ENCODE results near the gene CDH10. TPM values are rescaled to one million over a fixed set of nuclear protein-coding genes. Genes with fewer than 3 reads are reported as not detected.

The CDH10 gene
- 1 to 10 TPM in 1 of 10 donors, under 1 TPM in 9; 0.16 to 1.3 (median 0.39) TPM for polyA plus RNA-seq (ENCODE audit: insufficient read length in 10 of 10)
- long read RNA-seq, donor 1 = 0 reads
- long read RNA-seq, donor 2 = 0 reads
- long read RNA-seq, donor 3 = 0 reads
- long read RNA-seq, donor 4 = 0 reads
- long read RNA-seq, donor 5 = 0 reads
- long read RNA-seq, donor 6 = 0 reads
- long read RNA-seq, donor 7 = 0 reads
- long read RNA-seq, donor 8, partial matches to known transcripts = 0 of 1 reads
- long read RNA-seq, donor 8, other reads (novel, unspliced or antisense) = 0 of 1 reads
- long read RNA-seq, donor 9 = 0 reads

GRCh38 chr5:24644761-24645160, at the start of gene CDH10:
Gene CDH10 (minus strand): TSS chr5:24644978. CDS start chr5:24593490, 51,488 bp downstream.
- peak in 2 of 3 donors; percentile 63 to 80 for DNase-seq

DNA sequence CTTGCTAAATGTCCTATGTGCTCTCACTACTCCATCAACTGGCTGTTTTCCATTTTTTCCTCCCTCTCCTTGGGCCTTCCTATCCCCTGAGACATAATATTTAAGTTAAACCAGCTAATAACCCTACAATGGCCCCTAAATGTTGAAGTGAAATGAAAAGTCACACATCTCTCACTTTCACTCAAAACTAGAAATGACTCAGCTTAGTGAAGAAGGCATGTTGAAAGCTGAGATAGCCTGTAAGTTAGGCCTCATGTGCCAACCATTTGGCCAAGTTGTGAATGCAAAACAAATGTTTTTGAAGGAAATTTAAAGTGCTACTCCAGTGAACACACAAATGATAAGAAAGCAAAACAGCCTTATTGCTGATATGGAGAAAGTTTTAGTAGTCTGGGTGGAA, 48.8 kb upstream of the CDH10 start:
- no peak for DNase-seq

- DNase-seq = no peak
Measured at GRCh38 chr5:24691074-24691473, 46.3 kb upstream of the CDH10 start.

- DNase-seq = no peak
Measured at GRCh38 chr5:24681106-24681505, 36.3 kb upstream of the CDH10 start.

DNA sequence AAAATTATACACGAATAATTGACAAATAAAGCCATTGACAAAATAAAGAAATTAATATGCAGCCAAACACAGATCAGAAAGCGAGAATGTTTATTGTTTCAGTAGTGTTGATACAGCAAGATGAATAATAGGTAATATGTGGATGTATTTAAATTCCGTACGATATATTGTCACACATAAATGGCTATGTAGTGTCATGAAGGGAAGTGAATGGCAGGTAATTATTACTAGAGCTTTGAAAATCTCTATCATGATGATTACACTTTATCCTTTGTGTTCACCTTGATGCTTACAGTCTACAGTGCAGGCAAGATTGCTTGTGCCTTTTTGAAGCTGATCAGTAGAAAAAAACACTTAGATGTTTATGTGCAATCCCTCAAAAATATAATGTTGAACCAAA, 23.3 kb upstream of the CDH10 start:
- no peak for DNase-seq

DNA sequence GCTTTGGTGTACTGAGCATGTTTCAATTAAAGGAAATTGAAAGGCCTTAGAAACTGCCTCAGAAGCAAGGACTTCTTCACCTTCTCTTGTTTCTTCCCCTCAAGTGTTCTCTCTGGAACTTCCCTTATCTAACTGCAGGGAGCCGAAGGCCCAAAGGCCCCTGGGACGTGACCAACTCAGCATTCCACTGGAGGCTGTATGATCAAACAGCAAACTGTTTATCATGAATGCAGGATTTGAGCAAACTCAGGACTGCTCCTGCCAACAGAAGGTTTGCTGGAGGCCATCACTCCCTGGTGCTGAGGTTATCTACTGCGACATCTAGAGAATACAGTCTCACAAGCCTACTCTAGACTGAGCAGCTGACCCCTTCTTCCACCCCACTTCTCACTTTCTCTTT, 4.8 kb upstream of the CDH10 start:
- no peak for DNase-seq

- DNase-seq = no peak
Measured at GRCh38 chr5:24646915-24647314, 2.1 kb upstream of the CDH10 start.

GRCh38 chr5:24645483-24645882, 705 bp upstream of the CDH10 start:
- DNase-seq = no peak

DNA sequence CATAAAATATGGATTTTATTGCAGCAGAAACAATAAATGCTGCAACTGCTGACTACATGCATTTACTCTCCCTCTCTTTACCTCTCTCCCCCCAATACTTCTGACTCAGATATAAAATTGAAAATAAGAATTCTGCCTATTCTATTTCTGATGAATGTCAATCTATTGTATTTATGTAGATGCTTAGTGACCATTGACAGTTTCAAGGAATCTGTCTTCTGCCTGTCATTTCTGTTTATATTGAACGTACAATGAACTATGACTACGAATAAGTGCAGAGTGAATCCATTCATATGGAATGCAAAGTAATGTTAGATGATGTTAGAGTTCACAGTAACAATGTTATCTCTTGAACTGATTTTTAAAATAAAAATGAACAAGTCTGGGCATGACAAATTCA, 898 bp downstream of the CDH10 start:
- no peak for DNase-seq

DNA sequence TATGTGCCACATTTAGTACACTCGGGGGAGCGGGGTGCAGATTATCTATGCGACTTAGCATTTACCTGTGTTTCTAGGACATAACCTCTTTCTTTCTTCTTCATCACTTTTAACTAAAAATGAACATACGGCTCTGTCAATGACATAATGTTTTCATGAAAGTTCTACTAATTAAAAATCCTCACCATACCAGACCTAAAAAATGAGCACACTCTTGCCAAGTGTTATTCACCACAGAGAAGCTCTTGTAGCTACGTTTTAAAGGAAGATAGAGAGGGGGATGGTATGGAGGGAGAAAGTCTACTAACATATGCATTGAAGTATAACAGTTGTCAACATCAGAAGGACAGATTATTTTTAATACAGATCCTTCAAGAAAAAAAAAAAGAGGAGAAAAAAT, 1.6 kb downstream of the CDH10 start:
- no peak for DNase-seq

- peak in 1 of 3 donors; percentile 70 for DNase-seq
Measured at GRCh38 chr5:24642022-24642421, 2.8 kb downstream of the CDH10 start.

- DNase-seq = no peak
Measured at GRCh38 chr5:24635209-24635608, 9.6 kb downstream of the CDH10 start.

DNA sequence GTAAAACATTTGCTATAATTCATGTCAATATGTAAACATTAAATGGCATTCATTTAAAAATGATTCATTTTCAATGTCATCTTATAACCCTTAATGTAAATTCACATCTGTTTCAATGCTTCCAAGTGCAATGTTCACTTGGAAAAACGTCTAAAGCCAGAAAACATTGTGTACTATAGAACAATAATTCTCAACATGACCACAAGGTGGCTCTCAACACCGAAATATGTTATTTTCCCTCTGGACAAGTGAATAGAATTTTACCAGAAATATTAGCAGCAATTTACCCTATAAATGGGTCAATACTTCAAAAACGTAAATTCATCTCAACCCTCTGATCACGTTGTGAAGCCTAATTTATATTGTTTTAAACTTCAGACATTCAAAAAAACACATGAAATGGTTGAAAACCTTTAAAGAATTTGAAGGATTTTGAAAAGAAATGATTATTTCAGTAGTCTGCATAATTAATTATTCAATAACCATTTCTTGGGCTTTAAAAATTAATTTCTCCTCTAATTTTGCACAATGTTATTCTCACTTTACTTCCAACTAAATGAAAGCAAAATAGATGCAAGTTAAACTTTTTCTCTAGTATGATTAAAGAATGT, 11.0 kb downstream of the CDH10 start:
- DNase-seq = peak; percentile 58 to 77 (median 61)

- no peak for DNase-seq
Measured at GRCh38 chr5:24632353-24632752, 12.4 kb downstream of the CDH10 start.

GRCh38 chr5:24630918-24631317, 13.9 kb downstream of the CDH10 start:
- DNase-seq = no peak

DNA sequence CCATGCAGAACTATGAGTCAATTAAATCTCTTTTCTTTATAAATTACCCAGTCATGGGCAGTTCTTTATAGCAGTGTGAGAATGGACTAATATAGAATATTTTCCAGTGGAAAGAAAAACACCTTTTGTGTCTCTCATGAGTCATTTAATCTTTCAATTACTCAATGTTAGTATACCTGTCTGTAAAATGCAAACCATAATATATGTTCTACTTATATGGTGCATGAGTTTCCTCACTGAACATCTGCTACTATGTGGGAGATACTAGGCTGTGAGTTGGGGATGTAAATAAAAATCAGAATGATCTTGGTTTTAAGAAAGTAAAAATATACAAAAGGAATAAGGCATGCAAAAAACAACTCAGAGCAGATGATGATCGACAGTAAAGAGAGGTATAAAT, 15.0 kb downstream of the CDH10 start:
- no peak for DNase-seq

DNA sequence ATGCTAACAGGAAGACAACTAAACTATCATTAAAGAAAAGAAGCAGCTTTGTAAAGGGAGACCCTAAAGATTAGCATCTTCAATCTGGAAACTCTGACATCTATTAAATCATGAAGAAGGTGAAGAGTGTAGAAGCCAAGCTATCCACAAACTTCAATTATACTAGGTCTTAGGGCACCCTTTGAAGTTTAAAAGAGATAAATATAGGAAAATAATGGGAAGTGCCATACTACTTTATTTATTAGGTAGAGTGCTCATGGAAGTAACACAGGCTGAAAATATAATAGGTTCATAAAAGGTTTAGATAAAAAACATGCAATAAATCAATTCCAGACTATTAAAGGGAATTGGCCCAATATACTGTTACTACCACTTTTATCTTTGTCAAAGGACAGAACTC, 19.9 kb downstream of the CDH10 start:
- DNase-seq = no peak

- peak in 1 of 3 donors; percentile 35 for DNase-seq
Measured at GRCh38 chr5:24623624-24624023, 21.2 kb downstream of the CDH10 start.

DNA sequence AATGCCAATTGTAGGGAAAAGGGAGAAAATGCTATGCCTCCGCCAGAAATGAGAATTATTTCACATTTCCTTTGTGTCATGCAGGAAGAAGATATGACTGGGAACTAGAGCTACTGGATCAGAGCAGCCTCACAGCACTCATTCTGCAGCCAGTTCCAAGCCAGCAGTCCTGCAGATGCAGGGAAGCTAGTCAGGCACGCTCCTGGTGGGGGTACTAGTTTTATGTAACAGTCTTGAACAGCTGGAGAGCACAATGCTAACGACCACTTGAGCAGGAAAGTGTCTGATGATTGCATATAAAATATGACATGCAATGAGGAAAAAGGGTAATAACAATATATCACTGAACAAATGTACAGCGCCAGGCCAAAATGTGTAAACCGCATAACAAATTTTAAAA, 21.7 kb downstream of the CDH10 start:
- DNase-seq = peak; percentile 37 to 81 (median 42)

GRCh38 chr5:24621792-24622191, 23.0 kb downstream of the CDH10 start:
- peak; percentile 79 to 92 (median 86) for DNase-seq

- DNase-seq = no peak
Measured at GRCh38 chr5:24616566-24616965, 28.2 kb downstream of the CDH10 start.

DNA sequence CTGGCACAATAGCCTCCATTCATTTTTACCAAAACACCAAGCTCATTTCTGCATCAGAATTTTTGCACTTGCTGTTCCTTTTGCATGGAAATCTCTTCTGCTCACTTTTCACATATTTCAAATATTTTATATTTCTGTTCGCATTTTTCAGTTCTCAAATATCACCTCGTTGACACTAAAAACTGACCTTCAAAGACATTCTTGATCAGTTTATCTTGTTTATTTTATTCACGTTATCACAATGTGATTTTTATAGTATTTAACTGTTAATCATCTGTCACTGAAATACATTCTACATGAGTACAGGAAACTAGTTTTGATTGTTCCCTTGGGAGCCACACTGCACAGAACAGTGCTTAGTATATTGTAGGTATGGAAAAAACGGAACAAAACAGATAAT, 29.6 kb downstream of the CDH10 start:
- no peak for DNase-seq

- DNase-seq = no peak
Measured at GRCh38 chr5:24609706-24610105, 35.1 kb downstream of the CDH10 start.

- DNase-seq = no peak
Measured at GRCh38 chr5:24606971-24607370, 37.8 kb downstream of the CDH10 start.
